HepG2 (cell line): ENCODE results near the gene DPH1.

ENCODE experiments used
- EZH2 ChIP-seq: conservative IDR thresholded peaks from 2 replicates; pipeline ENCODE4 v1.6.1; 2012; ENCODE audit warnings: mild to moderate bottlenecking, low read depth, low read length, moderate library complexity
- NFATC3 ChIP-seq: sonication (generic); formaldehyde crosslinking; IDR thresholded peaks from 2 replicates; pipeline ENCODE4 v1.5.1; 2020; ENCODE audit warnings: mild to moderate bottlenecking, missing genetic modification reagents
- POLR2AphosphoS5 ChIP-seq: IDR thresholded peaks from 2 replicates; pipeline ENCODE4 v1.6.1; 2012; ENCODE audit warnings: low read depth, low read length
- RAD21 ChIP-seq: fragments of 450-650 bp; formaldehyde crosslinking; IDR thresholded peaks from 2 replicates; pipeline ENCODE4 v1.5.0; 2020; ENCODE audit warnings: mild to moderate bottlenecking
- SIN3A ChIP-seq: IDR thresholded peaks from 2 replicates; pipeline ENCODE4 v1.6.1; 2011; ENCODE audit warnings: low read depth, mild to moderate bottlenecking, control low read depth, low read length, borderline replicate concordance
- ZFP62 ChIP-seq: sonication (generic); formaldehyde crosslinking; IDR thresholded peaks from 2 replicates; pipeline ENCODE4 v1.4.0; 2020; ENCODE audit warnings: missing genetic modification reagents
- ZFX ChIP-seq: sonication (generic); formaldehyde crosslinking; IDR thresholded peaks from 2 replicates; pipeline ENCODE4 v1.4.0; 2020; ENCODE audit warnings: mild to moderate bottlenecking, low read depth, missing genetic modification reagents, moderate library complexity
- ZNF441 ChIP-seq: sonication (generic); formaldehyde crosslinking; IDR thresholded peaks from 2 replicates; pipeline ENCODE4 v1.7.0; 2021; ENCODE audit warnings: missing genetic modification reagents, borderline replicate concordance

- TF ChIP-seq NFATC3 (no peak), SIN3A (no peak), POLR2AphosphoS5 (no peak), ZFX (CRISPR knock-in tag) (peak; percentile 57; the same call in 1 of the 2 replicates), RAD21 (CRISPR knock-in tag) (peak; percentile 96), ZNF441 (CRISPR knock-in tag) (no peak), EZH2 (no peak), ZFP62 (no peak)
Measured at GRCh38 chr17:2054512-2055291, 24.7 kb downstream of the DPH1 start, which contains the start of gene HIC1.
